DOHH2 (cell line): ENCODE results near the gene GPC5.

Experiments
- H3F3A ChIP-seq: fragments of 200-600 bp; sonication (generic), shearing (Covaris generic); 2 replicates; pipeline ENCODE4 v1.6.0; 2016; ENCODE audit warnings: antibody characterized with exemption, mild to moderate bottlenecking; ENCODE audit not compliant: control insufficient read depth, insufficient read depth
- H3K27ac ChIP-seq: fragments of 200-600 bp; sonication (generic); 2 replicates; pipeline ENCODE4 v1.5.1; 2014; ENCODE audit warnings: low read depth, mild to moderate bottlenecking, low read length, moderate library complexity
- H3K27me3 ChIP-seq: fragments of 200-600 bp; sonication (generic); 2 replicates; pipeline ENCODE4 v1.6.1; 2014; ENCODE audit warnings: mild to moderate bottlenecking, low read length, mixed read lengths; ENCODE audit not compliant: control insufficient read depth
- H3K36me3 ChIP-seq: fragments of 200-600 bp; sonication (generic); 2 replicates; pipeline ENCODE4 v1.6.1; 2014; ENCODE audit warnings: mild to moderate bottlenecking, low read length, moderate library complexity, mixed read lengths; ENCODE audit not compliant: control insufficient read depth
- H3K4me1 ChIP-seq: fragments of 200-600 bp; sonication (generic); 2 replicates; pipeline ENCODE4 v1.6.1; 2014; ENCODE audit warnings: mild to moderate bottlenecking, low read length, mixed read lengths; ENCODE audit not compliant: control insufficient read depth
- H3K4me2 ChIP-seq: fragments of 200-600 bp; sonication (generic); 2 replicates; pipeline ENCODE4 v1.6.0; 2014; ENCODE audit warnings: mild to moderate bottlenecking, low read length, moderate library complexity
- H3K4me3 ChIP-seq: fragments of 200-600 bp; sonication (generic); 2 replicates; pipeline ENCODE4 v1.5.1; 2014; ENCODE audit warnings: mild to moderate bottlenecking, low read length, mixed read lengths
- H3K79me2 ChIP-seq: fragments of 200-600 bp; sonication (generic); 2 replicates; pipeline ENCODE4 v1.6.1; 2014; ENCODE audit warnings: mild to moderate bottlenecking, low read length, mixed read lengths; ENCODE audit not compliant: control insufficient read depth
- H3K9me2 ChIP-seq: fragments of 200-600 bp; sonication (generic); replicated peaks from 2 replicates; pipeline ENCODE4 v1.6.1; 2014; ENCODE audit warnings: mild to moderate bottlenecking, low read length, mixed read lengths; ENCODE audit not compliant: control insufficient read depth
- H3K9me3 ChIP-seq: fragments of 200-600 bp; sonication (generic); 2 replicates; pipeline ENCODE4 v1.6.1; 2014; ENCODE audit warnings: antibody characterized with exemption, low read length, mixed read lengths; ENCODE audit not compliant: control insufficient read depth, insufficient read depth
- H4K20me1 ChIP-seq: fragments of 200-600 bp; sonication (generic); 2 replicates; pipeline ENCODE4 v1.6.0; 2014; ENCODE audit warnings: low read depth, mild to moderate bottlenecking, antibody characterized with exemption, low read length, moderate library complexity; ENCODE audit not compliant: control insufficient read depth, insufficient read depth
- EZH2phosphoT487 ChIP-seq: fragments of 200-600 bp; sonication (generic); IDR thresholded peaks from 2 replicates; pipeline ENCODE4 v1.6.1; 2017; ENCODE audit warnings: borderline replicate concordance, mild to moderate bottlenecking, antibody characterized with exemption, low read length, moderate library complexity, mixed read lengths
- TF ChIP-seq, protein P1 (sequence below): fragments of 200-600 bp; sonication (generic); IDR thresholded peaks from one replicate; pipeline ENCODE4 v1.5.1; 2014; ENCODE audit warnings: antibody characterized with exemption, mild to moderate bottlenecking, low read depth, low read length; ENCODE audit not compliant: poor library complexity, severe bottlenecking

GPC5 gene

DNA sequence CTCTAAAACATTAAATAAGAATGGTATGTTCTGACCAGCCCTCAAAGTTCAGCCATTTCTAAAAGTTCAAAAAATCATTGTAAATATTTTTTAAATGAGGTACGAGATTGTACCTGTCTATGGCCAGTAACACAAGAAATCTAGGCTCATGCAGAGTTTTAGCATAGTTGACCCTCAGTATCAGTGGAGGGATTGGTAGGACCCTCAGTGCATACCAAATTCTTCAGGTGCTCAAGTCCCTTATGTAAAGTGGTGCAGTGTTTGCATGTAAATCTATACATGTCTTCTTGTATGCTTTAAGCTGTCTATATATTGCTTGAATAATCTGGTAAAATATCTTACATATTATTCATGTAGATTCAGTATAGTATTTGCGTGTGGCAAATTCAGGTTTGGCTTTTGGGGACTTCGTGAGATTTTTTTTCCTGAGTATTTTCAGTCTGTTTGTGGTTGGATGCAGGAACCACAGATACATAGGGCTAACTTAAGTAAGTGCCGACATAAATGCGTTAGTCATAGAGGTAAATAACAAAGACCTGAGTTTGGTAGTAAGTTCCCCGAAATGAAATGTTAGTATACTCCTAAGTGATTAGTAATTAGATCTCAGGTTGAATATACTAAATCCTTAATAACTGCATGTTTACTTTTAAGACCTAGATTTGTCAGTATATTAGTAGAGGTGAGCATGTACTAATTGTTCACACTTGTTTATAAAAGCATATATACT lies 43.2 kb upstream of the GPC5 start:
- H3K4me1 ChIP-seq = peaks cover 23% of the 10 kb centered on the region
- TF ChIP-seq, protein P1, sequence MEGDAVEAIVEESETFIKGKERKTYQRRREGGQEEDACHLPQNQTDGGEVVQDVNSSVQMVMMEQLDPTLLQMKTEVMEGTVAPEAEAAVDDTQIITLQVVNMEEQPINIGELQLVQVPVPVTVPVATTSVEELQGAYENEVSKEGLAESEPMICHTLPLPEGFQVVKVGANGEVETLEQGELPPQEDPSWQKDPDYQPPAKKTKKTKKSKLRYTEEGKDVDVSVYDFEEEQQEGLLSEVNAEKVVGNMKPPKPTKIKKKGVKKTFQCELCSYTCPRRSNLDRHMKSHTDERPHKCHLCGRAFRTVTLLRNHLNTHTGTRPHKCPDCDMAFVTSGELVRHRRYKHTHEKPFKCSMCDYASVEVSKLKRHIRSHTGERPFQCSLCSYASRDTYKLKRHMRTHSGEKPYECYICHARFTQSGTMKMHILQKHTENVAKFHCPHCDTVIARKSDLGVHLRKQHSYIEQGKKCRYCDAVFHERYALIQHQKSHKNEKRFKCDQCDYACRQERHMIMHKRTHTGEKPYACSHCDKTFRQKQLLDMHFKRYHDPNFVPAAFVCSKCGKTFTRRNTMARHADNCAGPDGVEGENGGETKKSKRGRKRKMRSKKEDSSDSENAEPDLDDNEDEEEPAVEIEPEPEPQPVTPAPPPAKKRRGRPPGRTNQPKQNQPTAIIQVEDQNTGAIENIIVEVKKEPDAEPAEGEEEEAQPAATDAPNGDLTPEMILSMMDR = no peak
- TF ChIP-seq EZH2phosphoT487 = no peak
- H3K79me2 ChIP-seq = peaks cover 24% of the 10 kb centered on the region
- H3K4me2 ChIP-seq = no peak overlapping the region
- peaks cover 81% of the 10 kb centered on the region for H3K36me3 ChIP-seq
- peaks cover 98% of the 10 kb centered on the region for H3F3A ChIP-seq
- no peaks in the 10 kb centered on the region for H3K9me3 ChIP-seq
- no peaks in the 10 kb centered on the region; the same call in 1 of the 2 replicates for H3K27me3 ChIP-seq
- peaks cover 67% of the 10 kb centered on the region for H4K20me1 ChIP-seq
- no peaks in the 10 kb centered on the region for H3K9me2 ChIP-seq
- no peak overlapping the region for H3K4me3 ChIP-seq
- H3K27ac ChIP-seq = no peak overlapping the region

DNA sequence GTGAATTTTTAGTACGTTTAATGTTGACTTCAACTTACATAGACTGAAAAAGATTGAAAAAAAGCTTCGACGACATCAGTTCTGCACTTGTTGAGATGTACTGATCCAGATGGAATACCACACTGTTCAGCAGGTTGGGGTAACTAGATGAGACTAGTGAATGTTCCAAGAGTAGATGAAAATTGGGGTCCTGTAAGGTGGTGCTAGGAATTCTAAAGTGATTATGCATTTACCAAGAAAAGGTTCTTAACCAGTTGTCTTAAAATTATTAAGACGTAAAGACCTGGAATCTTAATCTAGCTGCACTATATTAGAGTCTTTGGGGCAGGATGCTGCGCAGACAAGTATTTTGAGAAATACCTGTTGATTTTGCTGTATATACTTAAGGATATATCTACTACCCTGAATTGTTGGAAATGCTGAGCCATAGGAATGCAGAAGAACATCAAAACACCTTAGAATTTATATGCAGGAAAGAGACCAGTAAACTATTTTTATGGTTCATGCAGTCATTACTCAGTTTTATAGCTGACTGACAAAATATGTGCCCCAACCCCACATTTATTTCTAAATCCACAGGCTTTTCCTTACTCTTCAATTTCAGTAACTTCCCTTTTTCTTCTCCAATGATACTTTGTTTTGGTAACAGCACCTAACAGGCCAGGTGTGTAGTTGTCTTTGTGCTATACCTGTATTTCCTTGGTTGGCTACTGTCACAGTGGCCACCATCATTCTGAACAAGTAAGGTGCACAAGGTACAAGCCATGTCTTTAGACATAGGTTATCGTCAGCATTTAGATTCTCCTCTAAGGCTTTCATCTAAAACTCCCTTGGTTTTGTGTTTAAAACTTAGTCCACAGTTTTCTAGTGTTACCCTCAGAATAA lies 42.4 kb upstream of the GPC5 start:
- Histone ChIP-seq H3K4me1 (peaks cover 15% of the 10 kb centered on the region), H3K9me3 (no peaks in the 10 kb centered on the region), H3K4me3 (no peak overlapping the region), H4K20me1 (peaks cover 66% of the 10 kb centered on the region), H3K79me2 (peaks cover 16% of the 10 kb centered on the region), H3K4me2 (no peak overlapping the region), H3K27me3 (no peaks in the 10 kb centered on the region), H3K36me3 (peaks cover 73% of the 10 kb centered on the region), H3K9me2 (no peaks in the 10 kb centered on the region), H3K27ac (no peak overlapping the region), H3F3A (peaks cover 97% of the 10 kb centered on the region)
- TF ChIP-seq, protein P1 = no peak
- TF ChIP-seq EZH2phosphoT487 = no peak

DNA sequence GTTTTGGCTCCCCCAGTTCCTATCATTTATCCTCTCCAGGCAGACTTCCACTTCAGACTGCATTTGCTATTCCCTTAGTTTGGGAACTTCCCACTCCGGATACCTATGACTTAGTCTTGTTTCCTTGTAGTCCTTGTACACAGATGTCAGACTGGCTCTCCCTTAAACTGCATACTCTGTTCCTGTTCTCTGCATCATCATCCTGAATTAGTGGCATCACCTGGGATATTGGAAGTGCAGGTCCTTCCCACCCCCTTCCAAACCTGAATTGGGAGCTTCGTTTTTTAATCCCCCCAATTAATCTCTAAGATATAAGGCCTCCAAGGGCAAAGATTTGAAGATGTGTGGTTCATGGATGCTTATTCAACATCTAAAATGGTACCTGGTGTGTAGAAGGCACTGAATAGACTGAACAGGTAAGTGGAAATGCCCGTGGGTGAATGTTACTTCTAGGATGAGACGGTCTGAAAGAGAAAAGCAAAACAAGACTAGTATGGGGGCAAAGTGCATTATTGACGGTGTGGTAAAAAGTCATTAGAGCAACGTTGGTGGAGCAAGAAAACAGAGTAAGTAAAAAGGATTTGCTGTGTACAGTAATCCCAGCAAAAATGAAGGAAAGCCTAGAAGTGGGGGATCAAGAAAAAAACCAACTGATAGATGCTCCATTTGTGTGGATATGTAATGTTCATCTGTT lies 41.4 kb upstream of the GPC5 start:
- peaks cover 68% of the 10 kb centered on the region for H3K36me3 ChIP-seq
- H3K27me3 ChIP-seq = no peaks in the 10 kb centered on the region
- peaks cover 6% of the 10 kb centered on the region for H3K79me2 ChIP-seq
- H3K27ac ChIP-seq = no peak overlapping the region
- peaks cover 5% of the 10 kb centered on the region for H3K4me1 ChIP-seq
- H3K4me3 ChIP-seq = no peak overlapping the region
- no peaks in the 10 kb centered on the region for H3K9me3 ChIP-seq
- H3K9me2 ChIP-seq = no peaks in the 10 kb centered on the region
- TF ChIP-seq, protein P1 = no peak
- no peak for TF ChIP-seq EZH2phosphoT487
- no peak overlapping the region for H3K4me2 ChIP-seq
- H4K20me1 ChIP-seq = peaks cover 56% of the 10 kb centered on the region
- peaks cover 97% of the 10 kb centered on the region for H3F3A ChIP-seq
